Measurements from ENCODE around the gene PTPRG.

DNA sequence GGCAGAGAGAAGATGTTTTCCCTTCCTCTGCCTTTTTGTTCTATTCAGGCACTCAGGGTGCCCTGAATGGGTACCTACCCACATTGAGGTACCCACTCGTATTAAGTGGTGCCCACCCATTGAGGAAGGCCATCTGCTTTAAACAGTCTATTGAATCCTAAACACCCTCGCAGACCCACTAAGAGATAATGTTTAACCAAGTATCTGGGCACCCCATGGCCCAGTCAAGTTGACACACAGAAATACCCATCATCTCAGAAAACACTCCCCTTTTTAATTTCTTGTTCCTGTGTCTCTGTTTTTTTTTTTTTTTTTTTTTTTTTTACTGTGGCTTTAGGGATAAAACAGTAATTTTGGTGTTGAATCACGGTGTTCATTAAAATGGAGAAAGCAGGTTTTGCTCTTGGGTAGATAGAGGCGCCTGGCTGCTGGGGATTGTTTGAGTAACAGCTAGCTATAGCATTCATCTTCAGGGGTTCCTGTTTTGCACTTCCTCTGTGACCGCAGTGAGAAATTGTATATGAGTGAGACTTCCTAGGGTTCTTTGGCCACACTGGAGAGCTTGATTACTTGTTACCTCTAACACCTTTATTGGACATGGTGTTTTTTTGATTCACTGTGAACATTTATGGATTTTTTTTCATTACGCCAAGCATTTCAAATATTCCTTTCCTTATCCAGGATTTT is 259.1 kb downstream of the PTPRG start:
- TF ChIP-seq, protein P1, sequence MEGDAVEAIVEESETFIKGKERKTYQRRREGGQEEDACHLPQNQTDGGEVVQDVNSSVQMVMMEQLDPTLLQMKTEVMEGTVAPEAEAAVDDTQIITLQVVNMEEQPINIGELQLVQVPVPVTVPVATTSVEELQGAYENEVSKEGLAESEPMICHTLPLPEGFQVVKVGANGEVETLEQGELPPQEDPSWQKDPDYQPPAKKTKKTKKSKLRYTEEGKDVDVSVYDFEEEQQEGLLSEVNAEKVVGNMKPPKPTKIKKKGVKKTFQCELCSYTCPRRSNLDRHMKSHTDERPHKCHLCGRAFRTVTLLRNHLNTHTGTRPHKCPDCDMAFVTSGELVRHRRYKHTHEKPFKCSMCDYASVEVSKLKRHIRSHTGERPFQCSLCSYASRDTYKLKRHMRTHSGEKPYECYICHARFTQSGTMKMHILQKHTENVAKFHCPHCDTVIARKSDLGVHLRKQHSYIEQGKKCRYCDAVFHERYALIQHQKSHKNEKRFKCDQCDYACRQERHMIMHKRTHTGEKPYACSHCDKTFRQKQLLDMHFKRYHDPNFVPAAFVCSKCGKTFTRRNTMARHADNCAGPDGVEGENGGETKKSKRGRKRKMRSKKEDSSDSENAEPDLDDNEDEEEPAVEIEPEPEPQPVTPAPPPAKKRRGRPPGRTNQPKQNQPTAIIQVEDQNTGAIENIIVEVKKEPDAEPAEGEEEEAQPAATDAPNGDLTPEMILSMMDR (IDR thresholded peaks at IDR 0.05) = no peak
- TF ChIP-seq EP300 (IDR thresholded peaks at IDR 0.05) = no peak

Measured in esophagus muscularis mucosa (tissue), 3 donors.